A549 (cell line): ENCODE measurements around the gene GRAMD1A. TPM values are rescaled to one million over a fixed set of nuclear protein-coding genes. Genes with fewer than 3 reads are reported as not detected.

ENCODE experiments used
- ATAC-seq, 2 experiments: fragments of 200-7000 bp in 1 of 2; fragments of >200 bp in 1 of 2; cut with Nextera tagmentation in 1 of 2; cut with Tn5 transposase in 1 of 2; 3 replicates each; pipeline versions ENCODE4 v1.8.0 to v1.9.1; 2018 to 2020; ENCODE audit warnings: mild to moderate bottlenecking in 1 of 2, moderate library complexity in 1 of 2
- CTCF ChIA-PET: fragments of 300-600 bp; sonication (Branson Sonifier 250); formaldehyde crosslinking; extraction: SDS; loops from one replicate; lab custom pipeline; 2021; ENCODE audit warnings: antibody characterized with exemption, inconsistent platforms; lab: Yijun Ruan, JAX
- POLR2A ChIA-PET: fragments of 350-600 bp; formaldehyde crosslinking; extraction: SDS; loops from one replicate; lab custom pipeline; 2021; ENCODE audit warnings: antibody characterized with exemption, inconsistent platforms; lab: Yijun Ruan, JAX
- DNase-seq, 2 experiments: peaks; one replicate each; pipeline versions ENCODE4 v3.0.0 to v3.0.0-alpha.2; 2011 to 2016; ENCODE audit warnings: low read depth in 1 of 2, low spot score in 1 of 2
- FAIRE-seq: peaks from 2 replicates; lab custom pipeline; 2011; peaks lifted over from hg19 to GRCh38; lab: Jason Lieb, UNC
- H3K27ac ChIP-seq, 2 experiments: fragments of >200 bp; sonication (Bioruptor Twin); formaldehyde crosslinking; 3 replicates each; pipeline ENCODE4 v1.5.1; 2016 to 2017
- H3K4me1 ChIP-seq: fragments of >200 bp; sonication (Bioruptor Twin); formaldehyde crosslinking; 3 replicates; pipeline ENCODE4 v1.6.1; 2016
- H3K4me2 ChIP-seq: fragments of >200 bp; sonication (Bioruptor Twin); formaldehyde crosslinking; 3 replicates; pipeline ENCODE4 v1.6.1; 2016
- H3K4me3 ChIP-seq: fragments of >200 bp; sonication (Bioruptor Twin); formaldehyde crosslinking; 3 replicates; pipeline ENCODE4 v1.5.1; 2016
- H3K9me3 ChIP-seq: fragments of >200 bp; sonication (Bioruptor Twin); formaldehyde crosslinking; 3 replicates; pipeline ENCODE4 v1.6.1; 2016
- BHLHE40 ChIP-seq: IDR thresholded peaks from 2 replicates; pipeline ENCODE4 v1.6.1; 2012; ENCODE audit warnings: low read depth, low read length, inconsistent platforms
- CBX2 ChIP-seq: fragments of 200-600 bp; sonication (generic); IDR thresholded peaks from 2 replicates; pipeline ENCODE4 v1.6.1; 2016; ENCODE audit warnings: low read depth, mild to moderate bottlenecking, borderline replicate concordance
- CBX8 ChIP-seq: fragments of 200-600 bp; sonication (generic); IDR thresholded peaks from 2 replicates; pipeline ENCODE4 v1.6.1; 2016
- CTCF ChIP-seq: fragments of >200 bp; sonication (Bioruptor Twin); formaldehyde crosslinking; IDR thresholded peaks from 3 replicates; pipeline ENCODE4 v1.5.1; 2016
- E2F6 ChIP-seq: IDR thresholded peaks from 2 replicates; pipeline ENCODE4 v1.6.1; 2012; ENCODE audit warnings: low read depth, borderline replicate concordance
- EHMT2 ChIP-seq: fragments of 200-600 bp; sonication (generic); IDR thresholded peaks from 2 replicates; pipeline ENCODE4 v1.6.1; 2016; ENCODE audit warnings: antibody characterized with exemption, low read depth, mild to moderate bottlenecking, moderate library complexity
- FOSB ChIP-seq: fragments of 250-450 bp; sonication (Bioruptor Pico); IDR thresholded peaks from 2 replicates; pipeline ENCODE4 v1.5.0; 2020; ENCODE audit warnings: mild to moderate bottlenecking, moderate library complexity
- FOSL2 ChIP-seq, 2 experiments: fragments of 450-650 bp in 1 of 2; fragments of >200 bp in 1 of 2; sonication (Bioruptor Twin) in 1 of 2; formaldehyde crosslinking; IDR thresholded peaks; 2 replicates each; pipeline versions ENCODE4 v1.5.0 to v1.6.1; 2016 to 2020; ENCODE audit warnings: mild to moderate bottlenecking in 1 of 2, moderate library complexity in 1 of 2
- HDAC2 ChIP-seq: fragments of 200-600 bp; sonication (generic); IDR thresholded peaks from 2 replicates; pipeline ENCODE4 v1.6.1; 2016
- HES2 ChIP-seq: fragments of >200 bp; sonication (Bioruptor Twin); formaldehyde crosslinking; IDR thresholded peaks from 2 replicates; pipeline ENCODE4 v1.6.1; 2016
- HMGXB4 ChIP-seq: fragments of 250-450 bp; sonication (Bioruptor Pico); IDR thresholded peaks from 2 replicates; pipeline ENCODE4 v1.5.0; 2021; ENCODE audit warnings: mild to moderate bottlenecking, moderate library complexity, borderline replicate concordance
- HOXA7 ChIP-seq: fragments of 250-450 bp; sonication (Bioruptor Pico); IDR thresholded peaks from 2 replicates; pipeline ENCODE4 v1.5.0; 2020; ENCODE audit warnings: mild to moderate bottlenecking, moderate library complexity
- HOXB5 ChIP-seq: fragments of 250-450 bp; sonication (Bioruptor Pico); IDR thresholded peaks from 2 replicates; pipeline ENCODE4 v1.5.0; 2020; ENCODE audit warnings: mild to moderate bottlenecking, moderate library complexity
- JUN ChIP-seq, 2 experiments: fragments of >200 bp; sonication (Bioruptor Twin); formaldehyde crosslinking; IDR thresholded peaks; 2 replicates in 1 of 2; 3 replicates in 1 of 2; pipeline ENCODE4 v1.6.1; 2016 to 2017
- KDM5A ChIP-seq: fragments of 200-600 bp; sonication (generic); IDR thresholded peaks from 2 replicates; pipeline ENCODE4 v1.6.1; 2016; ENCODE audit warnings: antibody characterized with exemption, mild to moderate bottlenecking
- MAX ChIP-seq: IDR thresholded peaks from 2 replicates; pipeline ENCODE4 v1.6.1; 2012
- MAZ ChIP-seq: fragments of 150-350 bp; IDR thresholded peaks from 2 replicates; pipeline ENCODE4 v1.6.1; 2014; ENCODE audit warnings: antibody characterized with exemption, low read depth, low read length, borderline replicate concordance
- MYC ChIP-seq: IDR thresholded peaks from 2 replicates; pipeline ENCODE4 v1.6.1; 2012; ENCODE audit warnings: mild to moderate bottlenecking, inconsistent platforms, low read length, improper control_type of control experiment, borderline replicate concordance
- NPAS2 ChIP-seq: fragments of 250-450 bp; sonication (Bioruptor Pico); IDR thresholded peaks from 2 replicates; pipeline ENCODE4 v1.8.0; 2022; ENCODE audit warnings: mild to moderate bottlenecking, moderate library complexity, borderline replicate concordance
- PBX3 ChIP-seq: IDR thresholded peaks from 2 replicates; pipeline ENCODE4 v1.6.1; 2012
- SMC3 ChIP-seq: fragments of >200 bp; sonication (Bioruptor Twin); formaldehyde crosslinking; IDR thresholded peaks from 3 replicates; pipeline ENCODE4 v1.6.1; 2018; ENCODE audit warnings: inconsistent platforms
- TFCP2L1 ChIP-seq: fragments of 250-450 bp; sonication (Bioruptor Pico); IDR thresholded peaks from 2 replicates; pipeline ENCODE4 v1.5.0; 2021; ENCODE audit warnings: mild to moderate bottlenecking
- TP53 ChIP-seq: fragments of 250-450 bp; sonication (Bioruptor Pico); IDR thresholded peaks from 2 replicates; pipeline ENCODE4 v1.5.0; 2021; ENCODE audit warnings: mild to moderate bottlenecking, moderate library complexity
- ZFP36 ChIP-seq: fragments of 450-650 bp; IDR thresholded peaks from 2 replicates; pipeline ENCODE4 v1.6.1; 2014; ENCODE audit warnings: borderline replicate concordance; ENCODE audit not compliant: partially characterized antibody
- ZSCAN20 ChIP-seq: fragments of 250-450 bp; sonication (Bioruptor Pico); IDR thresholded peaks from 2 replicates; pipeline ENCODE4 v1.8.0; 2022; ENCODE audit warnings: mild to moderate bottlenecking, moderate library complexity
- WGBS: methylation state at CpG from one replicate; pipeline ENCODE4 v1.1.6; 2017; ENCODE audit errors: missing lambda C conversion rate; 5-methylcytosine and 5-hydroxymethylcytosine counted together
- polyA plus RNA-seq, 4 experiments: library from polyadenylated mRNA; depleted of rRNA in 3 of 4; stranded (reverse); fragments of >200 nt; fragmentation: RNase III in 1 of 4; extraction: RNeasy Plus Mini Kit Qiagen cat#74134 plus additional on column Dnase treatment in 1 of 4; gene quantifications; 2 replicates in 3 of 4; 3 replicates in 1 of 4; pipeline ENCODE4 v1.2.3, GENCODE V29; 2011 to 2017

Gene GRAMD1A
- polyA plus RNA-seq, 2 of the 4 experiments (the other 2 are of a cell fraction) = 128 to 184 TPM

- TF ChIP-seq HOXA7 = peak; percentile 65; the same call in 1 of the 2 replicates
- TF ChIP-seq HDAC2 = no peak
- TF ChIP-seq TFCP2L1 (CRISPR knock-in tag) = peak; percentile 94
- peak; percentile 80 for TF ChIP-seq MAX
- peak; percentile 64; the same call in 1 of the 2 replicates for TF ChIP-seq FOSB (CRISPR knock-in tag)
- TF ChIP-seq KDM5A = no peak
- no peak for TF ChIP-seq EHMT2
- peak; percentile 34; the same call in 1 of the 2 replicates for TF ChIP-seq MYC
- peak; percentile 19; the same call in 1 of the 2 replicates for TF ChIP-seq PBX3
- no peak for TF ChIP-seq CTCF
- TF ChIP-seq TP53 (CRISPR knock-in tag) = peak; percentile 60; the same call in 1 of the 2 replicates
- TF ChIP-seq FOSL2 (IDR thresholded peaks at IDR 0.05) = no peak
- TF ChIP-seq FOSL2 (CRISPR knock-in tag; IDR thresholded peaks at IDR 0.05) = peak; percentile 13; the same call in 1 of the 2 replicates
- no peak for TF ChIP-seq HOXB5 (CRISPR knock-in tag)
- WGBS = 4% methylated on average over 20 of the region's 46 CpGs
- ChIA-PET CTCF (interaction anchor here (1.2 to 61.4 kb wide), 6 partner anchors 11 to 90 kb away, joined by 3 to 1860 read pairs (median 10); partner anchors contain the start of genes GRAMD1A, SCN1B and ZNF792), POLR2A (interaction anchor here (0.6 to 2.5 kb wide), 11 partner anchors 8 to 745 kb away, joined by 3 to 20 read pairs (median 4); partner anchors contain the start of genes PSENEN, SCGB2B2, U2AF1L4 and ZNF30)
- DNase-seq = peak; percentile 70 to 79
- peak; percentile 67 for FAIRE-seq
- Histone ChIP-seq H3K4me2 (peak overlapping the region; percentile 76), H3K4me3 (peak overlapping the region; percentile 91), H3K27ac (peak overlapping the region; percentile 94 to 95), H3K9me3 (no peaks in the 10 kb centered on the region), H3K4me1 (peaks cover 80% of the 10 kb centered on the region)
- peak; percentile 1 to 8; a peak in 3 of 6 replicates for ATAC-seq
Measured at GRCh38 chr19:35000647-35001501, 751 bp downstream of the GRAMD1A start.

- DNase-seq (no peak), ATAC-seq (no peak), FAIRE-seq (peak; percentile 82)
- H3K4me1 ChIP-seq = peaks cover 76% of the 10 kb centered on the region
- ChIA-PET POLR2A (interaction anchor here (0.6 to 1.5 kb wide), 3 partner anchors 10 to 29 kb away, joined by 3 to 7 read pairs (median 4); no protein-coding TSS in a partner anchor), CTCF (interaction anchor here (1.2 to 61.4 kb wide), 8 partner anchors 10 to 89 kb away, joined by 3 to 1860 read pairs (median 10); partner anchors contain the start of genes GRAMD1A, SCN1B and ZNF792)
- peak overlapping the region; percentile 76 for H3K4me2 ChIP-seq
- no peaks in the 10 kb centered on the region for H3K9me3 ChIP-seq
- no peak for TF ChIP-seq CBX8
- no peak for TF ChIP-seq NPAS2 (CRISPR knock-in tag)
- no peak for TF ChIP-seq JUN (IDR thresholded peaks at IDR 0.05)
- TF ChIP-seq ZFP36 = no peak
- TF ChIP-seq MAZ = no peak
- no peak for TF ChIP-seq EHMT2
- TF ChIP-seq FOSL2 (IDR thresholded peaks at IDR 0.05) = no peak
- TF ChIP-seq FOSL2 (CRISPR knock-in tag; IDR thresholded peaks at IDR 0.05) = no peak
- TF ChIP-seq CTCF = no peak
- no peak for TF ChIP-seq SMC3
- TF ChIP-seq HES2 = no peak
- no peak for TF ChIP-seq HMGXB4 (CRISPR knock-in tag)
- no peak for TF ChIP-seq CBX2
- TF ChIP-seq E2F6 = no peak
- no peak for TF ChIP-seq ZSCAN20
- TF ChIP-seq BHLHE40 = no peak
- no peak for TF ChIP-seq KDM5A
- peak overlapping the region; percentile 91 for H3K4me3 ChIP-seq
- H3K27ac ChIP-seq = peak overlapping the region; percentile 94 to 95
- WGBS = 93% methylated on average over 11 of the region's 11 CpGs
Measured at GRCh38 chr19:35002037-35002535, 2.0 kb downstream of the GRAMD1A start.
